PC-9 (cell line): ENCODE results near the gene MYH11.

ENCODE experiments used
- EZH2 ChIP-seq: fragments of 200-600 bp; sonication (generic); IDR thresholded peaks from 2 replicates; pipeline ENCODE4 v1.8.0; 2017; ENCODE audit warnings: antibody characterized with exemption, low read depth
- TF ChIP-seq, protein P1 (sequence below): fragments of 200-600 bp; sonication (generic); conservative IDR thresholded peaks from 2 replicates; pipeline ENCODE4 v1.6.1; 2017; ENCODE audit warnings: mixed run types, antibody characterized with exemption, mild to moderate bottlenecking, moderate library complexity

DNA sequence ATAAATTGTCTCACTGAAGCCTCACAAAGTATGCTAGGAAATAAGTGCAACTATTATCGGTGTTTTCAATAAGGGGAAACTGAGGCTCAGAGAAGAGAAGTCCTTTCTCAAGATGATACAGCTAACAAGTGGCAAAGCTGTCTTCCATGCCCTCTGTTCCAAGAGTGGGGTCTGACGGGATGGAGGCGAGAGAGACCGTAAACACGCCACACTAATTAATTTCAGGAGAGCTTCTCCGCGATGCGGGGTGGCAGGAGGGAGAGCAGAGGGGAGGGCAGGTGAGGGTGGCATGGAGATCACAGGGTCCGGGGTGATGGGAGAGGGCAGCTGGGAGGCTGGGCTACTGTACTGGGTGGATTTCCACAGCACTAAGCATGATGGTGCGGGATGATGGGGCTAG lies 80.3 kb downstream of the MYH11 start:
- TF ChIP-seq, protein P1, sequence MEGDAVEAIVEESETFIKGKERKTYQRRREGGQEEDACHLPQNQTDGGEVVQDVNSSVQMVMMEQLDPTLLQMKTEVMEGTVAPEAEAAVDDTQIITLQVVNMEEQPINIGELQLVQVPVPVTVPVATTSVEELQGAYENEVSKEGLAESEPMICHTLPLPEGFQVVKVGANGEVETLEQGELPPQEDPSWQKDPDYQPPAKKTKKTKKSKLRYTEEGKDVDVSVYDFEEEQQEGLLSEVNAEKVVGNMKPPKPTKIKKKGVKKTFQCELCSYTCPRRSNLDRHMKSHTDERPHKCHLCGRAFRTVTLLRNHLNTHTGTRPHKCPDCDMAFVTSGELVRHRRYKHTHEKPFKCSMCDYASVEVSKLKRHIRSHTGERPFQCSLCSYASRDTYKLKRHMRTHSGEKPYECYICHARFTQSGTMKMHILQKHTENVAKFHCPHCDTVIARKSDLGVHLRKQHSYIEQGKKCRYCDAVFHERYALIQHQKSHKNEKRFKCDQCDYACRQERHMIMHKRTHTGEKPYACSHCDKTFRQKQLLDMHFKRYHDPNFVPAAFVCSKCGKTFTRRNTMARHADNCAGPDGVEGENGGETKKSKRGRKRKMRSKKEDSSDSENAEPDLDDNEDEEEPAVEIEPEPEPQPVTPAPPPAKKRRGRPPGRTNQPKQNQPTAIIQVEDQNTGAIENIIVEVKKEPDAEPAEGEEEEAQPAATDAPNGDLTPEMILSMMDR: no peak
- no peak for TF ChIP-seq EZH2
